ENCODE results near the gene EPHB4. TPM values are rescaled to one million over a fixed set of nuclear protein-coding genes. Genes with fewer than 3 reads are reported as not detected.

Gene EPHB4
- total and polyA plus RNA-seq, 12 donors = 31.5 to 188 (median 103) TPM

DNA sequence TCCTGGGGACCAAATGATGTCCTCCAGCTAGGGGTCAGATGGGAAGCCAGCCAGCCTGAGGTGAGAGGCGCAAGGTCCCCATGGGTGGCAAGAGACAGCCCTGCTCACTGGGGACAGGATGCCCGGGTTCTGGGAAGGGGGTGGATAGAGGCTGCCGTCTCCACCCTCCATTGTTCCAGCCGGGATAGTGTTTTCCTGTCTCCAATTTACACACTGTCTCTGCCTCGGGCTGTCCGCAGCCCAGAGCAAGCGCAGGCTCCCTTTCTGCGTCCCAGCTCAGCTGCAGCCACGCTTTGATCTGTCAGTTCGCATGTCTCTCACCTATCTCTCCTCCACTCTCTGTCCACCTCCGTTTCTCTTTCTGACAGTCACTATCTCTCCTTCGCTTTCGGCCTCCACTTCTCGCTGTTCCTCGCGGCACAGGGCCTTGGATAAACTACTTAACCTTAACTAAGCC is 2.1 kb downstream of the EPHB4 start:
- peak in 1 of 2 donors; percentile 55 for TF ChIP-seq POLR2A (IDR thresholded peaks at IDR 0.05)
- TF ChIP-seq, protein P1, sequence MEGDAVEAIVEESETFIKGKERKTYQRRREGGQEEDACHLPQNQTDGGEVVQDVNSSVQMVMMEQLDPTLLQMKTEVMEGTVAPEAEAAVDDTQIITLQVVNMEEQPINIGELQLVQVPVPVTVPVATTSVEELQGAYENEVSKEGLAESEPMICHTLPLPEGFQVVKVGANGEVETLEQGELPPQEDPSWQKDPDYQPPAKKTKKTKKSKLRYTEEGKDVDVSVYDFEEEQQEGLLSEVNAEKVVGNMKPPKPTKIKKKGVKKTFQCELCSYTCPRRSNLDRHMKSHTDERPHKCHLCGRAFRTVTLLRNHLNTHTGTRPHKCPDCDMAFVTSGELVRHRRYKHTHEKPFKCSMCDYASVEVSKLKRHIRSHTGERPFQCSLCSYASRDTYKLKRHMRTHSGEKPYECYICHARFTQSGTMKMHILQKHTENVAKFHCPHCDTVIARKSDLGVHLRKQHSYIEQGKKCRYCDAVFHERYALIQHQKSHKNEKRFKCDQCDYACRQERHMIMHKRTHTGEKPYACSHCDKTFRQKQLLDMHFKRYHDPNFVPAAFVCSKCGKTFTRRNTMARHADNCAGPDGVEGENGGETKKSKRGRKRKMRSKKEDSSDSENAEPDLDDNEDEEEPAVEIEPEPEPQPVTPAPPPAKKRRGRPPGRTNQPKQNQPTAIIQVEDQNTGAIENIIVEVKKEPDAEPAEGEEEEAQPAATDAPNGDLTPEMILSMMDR (IDR thresholded peaks at IDR 0.05) = no peak
- Histone ChIP-seq H3K27ac (peak overlapping the region in 2 of 5 donors; percentile 79 to 93), H3K36me3 (replicated peaks in 1 of 2) (peaks cover 0 to 33% of the 10 kb centered on the region in 2 donors), H3K4me1 (replicated peaks in 1 of 2) (peaks cover 22 to 39% of the 10 kb centered on the region in 2 donors), H3K4me3 (peak overlapping the region in 2 of 4 donors; percentile 45 to 88), H3K9me3 (replicated peaks in 1 of 3) (no peaks in the 10 kb centered on the region), H3K27me3 (no peaks in the 10 kb centered on the region)
- WGBS, 4 donors = 19 to 29% (median 21%) methylated on average over 14 to 16 of the region's 16 CpGs
- intact Hi-C loops (cut with DNase I) = no loop called here
- DNase-seq = peak in 3 of 7 donors; percentile 51 to 59 (median 55)

DNA sequence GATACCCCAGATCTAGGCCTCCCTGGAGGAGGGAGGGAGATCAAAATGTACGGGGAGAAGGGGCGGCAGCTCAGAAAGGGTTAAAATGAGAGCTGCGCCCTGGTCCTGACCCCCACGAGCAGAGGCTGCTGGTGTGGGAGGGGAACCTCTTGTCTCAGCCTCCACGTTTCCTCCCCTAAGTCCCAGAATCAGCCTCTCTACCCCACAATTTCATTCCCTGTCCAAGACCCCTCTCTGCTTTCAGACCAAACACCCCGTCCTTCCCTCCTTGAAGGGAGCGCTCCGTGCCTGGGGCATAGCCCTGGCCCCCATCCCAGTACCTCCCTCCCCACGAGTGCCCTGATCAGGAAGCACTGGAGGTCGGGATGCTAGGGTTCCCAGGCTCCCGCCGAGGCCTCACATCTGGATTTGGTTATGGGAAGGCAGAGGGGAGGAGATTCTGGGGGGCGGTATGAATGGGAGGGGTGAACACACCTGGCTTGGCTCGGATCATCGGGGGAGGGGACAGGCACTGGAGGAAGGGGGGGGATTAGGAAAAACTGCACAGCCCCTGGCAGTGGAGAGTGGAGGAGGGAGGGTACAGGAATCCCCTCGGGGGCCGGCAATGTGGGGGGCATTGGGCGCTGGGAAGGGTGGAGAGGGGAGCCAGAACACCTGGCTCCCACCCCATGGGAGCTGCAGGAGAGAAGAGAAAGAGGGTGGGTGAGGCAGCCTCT is 2.7 kb downstream of the EPHB4 start:
- Histone ChIP-seq H3K27me3 (no peaks in the 10 kb centered on the region), H3K36me3 (replicated peaks in 1 of 2) (peaks cover 0 to 39% of the 10 kb centered on the region in 2 donors), H3K4me1 (replicated peaks in 1 of 2) (peaks cover 22 to 39% of the 10 kb centered on the region in 2 donors), H3K9me3 (replicated peaks in 1 of 3) (no peaks in the 10 kb centered on the region), H3K4me3 (peak overlapping the region in 1 of 4 donors; percentile 88), H3K27ac (peak overlapping the region in 2 of 5 donors; percentile 79 to 93)
- DNase-seq = peak in 1 of 7 donors; percentile 25
- intact Hi-C loops (cut with DNase I) = no loop called here
- TF ChIP-seq, protein P1 (IDR thresholded peaks at IDR 0.05) = no peak
- no peak for TF ChIP-seq POLR2A (IDR thresholded peaks at IDR 0.05)
- WGBS, 4 donors = 18 to 47% (median 33%) methylated on average over 17 to 18 of the region's 18 CpGs

DNA sequence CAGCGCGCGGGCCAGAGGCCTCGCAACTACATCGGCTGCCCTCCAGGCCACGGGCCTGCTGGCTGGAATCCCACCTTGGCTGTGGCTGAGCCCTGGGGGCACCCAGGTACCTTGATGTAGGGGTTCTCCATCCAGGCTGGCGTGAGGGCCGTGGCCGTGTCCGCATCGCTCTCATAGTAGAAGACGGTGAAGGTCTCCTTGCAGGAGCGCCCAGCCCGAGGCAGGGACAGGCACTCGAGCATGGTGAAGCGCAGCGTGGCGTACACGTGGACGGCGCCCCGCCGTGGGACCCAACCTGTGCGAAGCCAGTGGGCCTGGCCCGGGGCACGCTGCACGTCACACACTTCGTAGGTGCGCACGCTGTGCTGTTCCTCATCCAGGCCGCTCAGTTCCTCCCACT is 3.8 kb downstream of the EPHB4 start:
- H3K27me3 ChIP-seq = no peaks in the 10 kb centered on the region
- H3K36me3 ChIP-seq (replicated peaks in 1 of 2) = peaks cover 0 to 49% of the 10 kb centered on the region in 2 donors
- TF ChIP-seq, protein P1 (IDR thresholded peaks at IDR 0.05) = no peak
- no peak for TF ChIP-seq POLR2A (IDR thresholded peaks at IDR 0.05)
- DNase-seq = no peak
- WGBS, 4 donors = 86 to 93% (median 92%) methylated on average over 19 to 31 of the region's 31 CpGs
- H3K27ac ChIP-seq = peak overlapping the region in 2 of 5 donors; percentile 78 to 93
- intact Hi-C loops (cut with DNase I) = no loop called here
- H3K4me3 ChIP-seq = no peak overlapping the region
- no peaks in the 10 kb centered on the region for H3K9me3 ChIP-seq (replicated peaks in 1 of 3)
- H3K4me1 ChIP-seq (replicated peaks in 1 of 2) = peaks cover 22 to 37% of the 10 kb centered on the region in 2 donors

DNA sequence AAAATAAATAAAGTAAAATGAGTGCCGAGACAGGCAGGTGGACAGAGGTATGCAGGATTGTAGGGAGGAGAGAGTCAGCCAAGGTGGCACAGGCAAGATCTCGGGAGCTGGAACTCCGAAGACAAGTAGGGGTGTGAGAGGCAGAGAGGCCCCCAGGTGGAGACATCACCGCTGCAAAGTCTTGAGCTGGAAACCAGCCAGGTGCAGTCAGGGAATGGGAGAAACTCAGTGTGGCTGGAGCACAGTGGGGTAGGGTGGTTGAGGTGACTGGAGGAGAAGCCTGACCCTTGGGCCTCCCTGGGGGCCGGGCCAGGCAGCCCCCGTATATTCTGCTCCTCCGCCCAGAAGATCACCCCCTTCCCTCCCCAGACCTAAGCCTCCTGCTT is 4.2 kb downstream of the EPHB4 start:
- H3K27me3 ChIP-seq = no peaks in the 10 kb centered on the region
- intact Hi-C loops (cut with DNase I) = no loop called here
- peaks cover 0 to 53% of the 10 kb centered on the region in 2 donors for H3K36me3 ChIP-seq (replicated peaks in 1 of 2)
- H3K4me1 ChIP-seq (replicated peaks in 1 of 2) = peaks cover 21 to 33% of the 10 kb centered on the region in 2 donors
- TF ChIP-seq POLR2A (IDR thresholded peaks at IDR 0.05) = no peak
- TF ChIP-seq, protein P1 (IDR thresholded peaks at IDR 0.05) = no peak
- DNase-seq = peak in 1 of 7 donors; percentile 57
- no peaks in the 10 kb centered on the region for H3K9me3 ChIP-seq (replicated peaks in 1 of 3)
- 58 to 71% (median 63%) methylated on average over 6 to 7 of the region's 7 CpGs for WGBS, 4 donors
- H3K4me3 ChIP-seq = no peak overlapping the region
- peak overlapping the region in 3 of 5 donors; percentile 46 to 93 (median 78) for H3K27ac ChIP-seq

All from adrenal gland (tissue), 12 donors.